Cerebellar cortex (tissue), 1 donor: ENCODE measurements around the gene MRC2.

Source experiments
- DNase-seq: peaks from one replicate; pipeline ENCODE4 v3.0.0-alpha.2; 2015; ENCODE audit warnings: low spot score

Gene MRC2

DNA sequence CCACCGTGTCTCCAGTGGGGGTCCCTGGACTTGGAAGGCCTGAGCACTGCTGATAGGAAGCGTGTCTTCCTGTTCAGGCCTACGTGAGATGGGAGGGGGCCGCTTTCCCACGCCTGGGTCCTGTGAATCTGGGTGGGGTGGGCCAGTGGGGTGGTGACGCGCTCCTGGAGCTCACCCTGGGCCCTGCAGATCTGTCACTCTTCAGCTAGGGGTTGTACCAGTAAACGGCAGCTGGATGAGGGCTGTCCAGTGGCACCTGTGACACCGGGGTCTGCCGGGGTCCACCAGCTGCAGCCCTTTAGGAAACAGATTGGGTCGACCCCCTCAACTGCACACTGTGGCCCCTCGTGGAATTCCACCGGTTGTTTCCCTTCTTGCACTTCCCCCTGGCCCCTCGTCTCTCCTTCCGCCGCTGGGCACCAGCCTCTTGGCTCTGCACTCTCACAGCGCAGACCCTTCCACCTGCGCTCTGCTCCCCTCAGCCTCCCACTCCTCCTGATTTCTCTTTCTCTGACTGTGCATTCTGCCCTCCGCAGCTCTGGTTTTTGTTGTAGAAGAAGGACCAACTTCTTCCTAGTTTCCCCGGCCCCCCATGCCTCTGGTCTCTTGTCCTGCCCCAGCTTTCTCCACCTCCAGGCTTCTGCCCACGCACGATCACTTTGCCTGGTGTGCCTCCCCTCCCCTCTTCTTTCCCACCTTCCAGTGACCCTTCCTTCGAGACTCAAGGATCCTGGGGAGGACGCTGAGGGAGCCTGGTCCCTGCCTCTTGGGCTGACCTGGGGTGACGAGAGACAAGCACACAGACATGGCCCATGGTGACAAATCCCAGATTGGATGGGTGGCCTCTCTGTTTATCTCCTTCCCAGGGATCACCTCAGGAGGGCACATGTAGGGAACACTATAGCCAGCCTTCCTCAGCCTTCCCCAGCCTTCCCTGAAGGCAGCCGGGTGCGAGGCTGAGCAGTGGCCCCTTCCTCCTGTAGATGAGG is 4.8 kb downstream of the MRC2 start:
- DNase-seq = no peak

DNA sequence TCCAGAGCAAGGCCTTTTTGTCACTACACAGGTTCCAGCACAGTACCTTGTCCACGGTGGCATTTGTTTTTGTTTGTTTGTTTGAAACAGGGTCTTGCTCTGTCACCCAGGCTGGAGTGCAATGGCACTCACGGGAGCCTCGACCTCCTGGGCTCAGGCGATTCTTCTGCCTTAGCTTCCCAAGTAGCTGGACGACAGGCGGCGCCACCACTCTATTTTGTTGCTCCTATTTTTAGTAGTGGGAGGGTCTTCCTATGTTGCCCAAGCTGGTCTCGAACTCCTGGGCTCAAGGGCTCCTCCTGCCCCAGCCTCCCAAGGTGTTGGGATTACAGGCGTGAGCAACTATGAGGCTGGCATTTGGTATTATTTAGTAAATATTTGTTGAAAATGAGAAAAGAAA is 10.3 kb downstream of the MRC2 start:
- no peak for DNase-seq

DNA sequence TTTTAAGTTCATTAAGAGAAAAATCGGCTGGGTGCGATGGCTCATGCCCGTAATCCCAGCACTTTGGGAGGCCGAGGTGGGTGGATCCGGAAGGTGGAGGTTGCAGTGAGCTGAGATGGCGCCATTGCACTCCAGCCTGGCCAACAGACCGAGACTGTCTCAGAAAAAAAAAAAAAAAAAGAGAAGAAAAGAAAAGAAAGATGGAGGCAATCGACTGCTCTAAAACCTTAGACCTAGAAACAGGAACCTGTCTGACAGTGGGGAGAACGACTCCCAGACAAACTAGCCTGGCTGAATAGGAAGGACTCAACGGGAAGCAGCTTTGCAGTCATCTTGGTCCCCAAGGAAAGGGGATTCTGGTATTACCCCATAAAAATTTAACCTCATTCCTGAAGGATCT is 13.7 kb downstream of the MRC2 start:
- no peak for DNase-seq

DNA sequence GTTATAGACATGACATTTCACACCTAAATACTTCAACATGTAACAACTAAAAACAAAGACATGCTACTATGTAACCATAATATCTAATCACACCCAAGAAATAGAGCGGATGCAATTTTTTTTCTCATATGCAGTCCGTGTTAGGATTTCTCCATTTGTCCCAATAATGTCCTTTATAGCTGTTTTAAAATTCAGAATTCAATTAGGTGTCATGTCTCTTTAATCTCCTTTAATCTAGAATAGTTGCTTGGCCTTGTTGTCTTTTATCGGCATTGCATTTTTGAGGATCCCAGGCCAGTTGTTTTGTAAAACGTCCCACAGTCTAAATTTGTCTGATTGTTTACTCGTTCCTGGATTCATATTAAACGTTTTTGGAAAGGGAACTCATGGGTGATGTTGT is 14.5 kb downstream of the MRC2 start:
- DNase-seq = no peak

DNA sequence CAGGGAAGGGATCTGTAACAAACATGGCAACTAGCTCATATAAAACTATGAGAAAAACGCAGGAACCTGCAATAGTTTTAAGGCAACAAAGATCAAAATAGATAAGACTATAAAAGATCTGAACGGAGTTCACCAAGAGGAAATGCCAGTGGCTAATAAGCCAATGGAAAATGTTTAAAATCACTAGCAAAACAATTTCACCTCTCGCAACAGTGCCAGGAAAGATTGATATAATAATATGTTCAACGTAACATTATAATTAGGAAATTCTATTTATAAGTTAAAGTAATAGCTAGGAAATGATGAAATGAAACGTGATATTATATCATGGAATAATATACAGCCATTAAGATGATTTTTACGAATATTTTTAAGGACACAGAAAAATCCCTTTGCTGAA is 16.0 kb downstream of the MRC2 start:
- no peak for DNase-seq

DNA sequence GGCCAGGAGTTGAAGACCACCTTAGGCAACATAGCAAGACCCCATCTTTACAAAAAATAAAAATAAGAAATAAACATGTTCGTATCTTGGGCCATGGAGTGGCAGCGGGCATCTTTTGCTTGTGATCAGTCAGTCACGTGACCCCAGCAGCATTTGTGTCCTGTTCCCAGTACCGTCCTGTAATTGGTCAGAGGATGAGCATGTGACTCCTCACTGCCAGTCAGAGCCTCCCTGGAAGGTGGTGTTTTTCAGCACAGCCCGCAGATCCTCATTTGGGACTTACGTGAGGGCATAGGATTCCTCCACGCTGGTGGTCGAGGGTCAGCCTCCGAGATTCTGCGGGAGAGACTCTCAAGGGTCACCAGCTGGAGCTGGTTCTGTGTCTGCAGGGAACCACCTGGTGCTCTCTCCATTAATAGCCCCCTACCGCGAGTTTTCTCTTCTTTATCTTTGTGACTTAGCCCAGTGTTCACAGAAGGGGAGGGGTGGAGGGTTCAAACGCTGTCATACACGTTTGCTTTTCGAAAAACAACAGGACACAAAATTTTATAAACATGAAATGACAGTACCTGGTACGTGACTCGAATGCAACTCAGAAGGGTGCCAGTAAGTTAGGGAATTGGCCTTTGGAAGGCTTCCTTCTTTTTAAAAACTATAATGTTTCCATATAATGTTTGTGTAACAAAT is 17.2 kb downstream of the MRC2 start:
- no peak for DNase-seq

DNA sequence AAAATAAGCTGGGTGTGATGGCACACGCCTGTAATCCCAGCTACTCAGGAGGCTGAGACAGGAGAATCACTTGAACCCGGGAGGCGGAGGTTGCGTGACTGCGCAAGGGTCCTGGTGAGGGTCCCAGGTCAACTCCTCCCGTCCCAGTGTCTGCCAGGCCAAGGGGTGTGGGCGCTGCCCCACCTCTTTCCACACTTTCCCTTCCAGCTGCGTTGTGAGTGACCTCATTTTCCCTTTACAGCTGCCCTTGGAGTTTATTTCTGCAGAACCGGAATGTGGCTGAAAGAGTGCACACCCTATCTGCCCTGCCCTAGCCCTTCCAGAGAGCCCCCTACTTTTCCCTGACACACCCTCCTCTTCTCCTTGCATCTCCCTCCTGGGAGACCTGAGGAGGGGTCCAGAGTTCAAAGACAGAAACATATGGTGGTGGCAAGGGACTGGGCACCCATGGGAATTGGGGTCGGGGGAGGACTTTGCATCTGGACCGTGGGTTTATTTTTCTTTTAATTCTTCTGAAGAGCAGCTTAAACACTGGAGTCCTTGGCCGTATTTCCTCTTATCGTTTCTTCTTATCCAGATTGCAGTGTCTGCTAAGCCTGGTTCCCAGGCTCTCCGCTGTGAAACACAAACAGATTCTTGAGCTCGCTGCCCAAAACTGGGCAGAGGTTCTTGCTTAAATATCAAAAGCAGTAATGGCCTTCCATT is 20.9 kb downstream of the MRC2 start:
- DNase-seq = no peak

DNA sequence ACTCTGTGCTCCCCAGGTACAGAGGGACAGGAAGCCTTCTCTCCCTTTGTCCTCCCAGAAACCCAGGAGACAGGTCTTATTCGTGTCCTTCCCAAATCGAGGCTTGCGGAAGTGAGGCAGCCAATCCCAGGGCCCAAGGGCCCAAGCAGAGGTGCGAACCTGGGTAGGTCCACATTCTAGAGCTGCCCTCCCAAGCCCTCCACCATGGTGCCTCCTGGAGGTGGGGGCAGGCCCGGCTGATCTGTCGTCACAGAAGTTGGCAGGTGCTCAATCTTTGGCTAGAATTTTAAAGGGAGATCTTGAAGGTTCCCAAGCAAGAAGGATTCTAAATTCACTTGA is 21.5 kb downstream of the MRC2 start:
- DNase-seq = no peak

DNA sequence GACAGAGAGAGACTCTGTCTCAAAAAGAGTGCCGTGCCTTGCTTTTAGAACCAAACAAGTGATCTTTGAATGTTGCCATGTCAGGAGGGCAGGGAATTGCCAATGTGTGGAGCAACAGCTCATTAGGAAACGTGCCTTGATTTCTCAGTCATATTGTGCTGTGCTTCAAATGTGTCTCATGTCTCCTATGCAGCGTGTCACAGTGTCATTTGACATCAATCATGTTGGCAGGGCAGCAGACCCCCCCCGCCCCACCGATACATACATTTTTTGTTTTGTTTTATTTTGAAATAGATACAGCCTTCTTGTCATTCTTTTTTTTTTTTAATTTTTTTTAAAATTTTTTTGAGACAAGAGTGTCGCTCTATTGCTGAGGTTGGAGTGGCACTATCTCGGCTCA is 22.1 kb downstream of the MRC2 start:
- DNase-seq = no peak

DNA sequence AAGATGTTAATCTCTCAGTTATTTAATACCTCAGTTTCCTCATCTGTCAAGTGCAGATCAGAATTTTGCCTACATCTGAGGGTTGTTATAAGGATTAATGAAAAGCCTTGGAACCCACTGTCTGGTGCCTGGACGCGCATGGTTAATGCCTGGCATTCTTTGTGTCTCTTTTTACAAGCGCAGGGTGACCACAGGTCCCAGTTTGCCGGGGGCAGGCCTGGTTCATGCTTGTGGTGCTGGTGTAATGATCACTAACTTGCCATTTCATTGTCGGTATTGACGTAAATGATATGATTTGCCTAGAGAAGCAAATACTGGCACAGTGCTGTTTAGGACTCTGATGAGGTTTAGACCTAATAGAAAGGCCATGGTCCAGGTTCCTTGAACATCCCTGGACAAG is 23.1 kb downstream of the MRC2 start:
- no peak for DNase-seq

DNA sequence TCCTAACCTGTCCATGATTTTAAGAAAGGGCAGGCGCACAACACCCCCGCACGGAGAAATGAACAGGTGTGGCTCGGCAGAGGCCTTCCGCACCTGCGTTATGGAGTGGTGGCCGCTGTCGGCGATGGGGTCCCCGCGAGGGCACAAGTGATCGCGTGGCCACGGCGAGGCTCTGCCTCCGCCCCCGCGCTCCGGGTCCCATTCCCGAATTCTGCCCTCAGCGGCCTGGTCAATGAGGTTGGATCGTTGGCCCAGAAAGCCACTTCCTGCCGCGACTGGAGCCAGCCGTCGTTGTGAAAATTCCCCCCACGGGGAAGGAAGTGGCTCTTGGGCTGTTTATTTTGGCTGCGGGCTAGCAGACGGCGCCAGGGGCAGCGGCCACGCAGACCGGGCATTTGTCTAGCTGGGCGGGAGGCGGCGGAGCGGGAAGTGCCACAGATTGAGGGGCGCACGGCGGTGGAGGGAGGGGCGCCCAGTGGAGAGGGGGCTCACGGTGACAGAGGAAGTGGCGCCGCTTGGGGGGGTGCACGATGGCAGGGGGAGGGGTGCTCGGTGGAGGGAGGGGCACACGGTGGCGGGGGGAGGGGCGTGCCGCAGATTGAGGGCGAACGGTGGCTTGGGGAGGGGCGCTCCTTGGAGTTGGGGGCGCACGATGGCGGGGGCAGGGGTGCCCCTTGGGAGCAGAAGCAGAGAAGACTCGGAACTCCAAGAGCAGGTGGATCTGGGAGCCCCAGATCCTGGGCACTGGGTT is 25.0 kb downstream of the MRC2 start:
- no peak for DNase-seq

DNA sequence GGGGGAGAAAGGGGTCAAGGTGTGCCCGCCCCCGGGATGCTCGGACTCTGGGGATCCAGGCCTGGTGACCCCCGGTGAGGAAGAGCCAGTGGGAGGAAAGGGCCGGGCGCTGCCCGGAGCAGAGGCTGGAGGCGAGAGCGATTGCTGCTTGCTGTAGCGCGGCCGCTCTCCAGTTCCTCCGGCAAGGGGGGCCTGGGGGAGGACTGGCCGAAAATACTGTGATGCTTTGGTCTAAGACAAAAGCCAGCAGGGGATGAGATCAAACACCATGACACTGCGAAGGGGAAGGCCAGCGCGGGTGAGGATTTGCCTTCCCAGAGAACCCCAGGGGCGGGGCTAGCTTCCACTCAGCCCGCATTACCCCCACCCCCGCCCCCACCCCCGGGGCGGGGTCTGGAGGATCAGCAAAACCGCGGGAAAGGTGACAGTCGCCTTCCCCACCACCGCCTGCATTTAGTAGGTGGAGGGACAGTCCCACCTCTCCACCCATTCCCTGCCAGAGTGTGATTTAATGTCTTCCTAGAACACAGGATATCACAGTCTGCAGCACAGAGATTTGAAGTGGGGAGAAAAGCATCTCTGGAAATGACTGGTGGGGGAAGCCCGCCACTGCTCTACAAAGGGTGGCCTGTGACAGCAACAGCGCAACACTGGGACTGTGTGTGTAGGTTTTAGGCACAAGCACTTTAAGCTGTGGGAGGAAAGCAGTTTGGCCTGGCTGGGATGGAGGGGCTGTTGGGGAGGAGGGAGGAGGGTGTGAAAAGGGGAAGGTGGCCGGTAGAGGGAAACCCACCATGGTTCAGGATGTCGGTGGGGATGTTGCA is 25.7 kb downstream of the MRC2 start:
- no peak for DNase-seq

DNA sequence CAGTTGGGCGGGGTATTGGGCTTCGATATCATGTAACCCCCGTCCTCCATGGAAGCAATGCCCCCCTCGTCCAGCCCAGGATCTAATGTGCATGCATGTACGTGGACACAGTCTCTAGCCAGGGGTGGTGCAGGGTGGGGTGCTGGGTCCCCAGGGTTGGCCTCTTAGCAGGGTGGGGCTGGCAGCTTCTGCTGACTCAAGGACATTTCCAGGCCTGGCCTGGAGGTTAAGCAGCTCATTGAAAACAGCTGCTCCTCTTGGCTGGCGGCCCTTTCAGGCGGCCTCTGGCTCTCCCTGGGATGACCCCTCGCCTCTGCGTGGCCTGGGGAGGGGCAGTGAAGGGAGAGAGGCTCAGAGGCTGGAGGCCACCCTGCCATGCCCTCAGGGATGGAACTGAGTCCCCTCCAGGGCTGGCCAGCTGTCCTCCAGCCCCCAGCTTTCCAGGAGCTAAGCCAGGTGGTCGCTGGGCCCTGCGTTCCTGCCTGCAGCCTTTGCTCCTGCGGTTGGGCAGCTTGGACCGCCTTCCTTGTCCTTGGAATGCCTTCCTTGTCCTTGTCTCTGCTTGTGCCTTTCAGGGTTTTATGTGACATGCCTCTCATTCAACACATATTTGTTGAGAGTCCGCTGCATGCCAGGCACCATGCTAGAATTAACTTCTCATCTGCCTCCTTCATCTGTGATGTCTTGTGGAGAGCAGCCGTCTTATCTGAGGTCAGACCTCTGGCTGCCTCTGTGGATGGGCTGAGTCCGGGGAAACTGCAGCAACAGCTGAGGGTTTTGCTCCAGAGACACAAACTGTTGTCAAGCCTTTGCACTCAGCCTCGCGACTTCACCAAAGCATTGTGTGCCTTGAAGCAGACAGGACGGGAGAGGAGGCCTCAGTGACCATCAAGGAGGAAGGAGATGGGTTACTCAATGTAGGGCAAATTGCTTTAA is 26.6 kb downstream of the MRC2 start:
- DNase-seq = no peak

DNA sequence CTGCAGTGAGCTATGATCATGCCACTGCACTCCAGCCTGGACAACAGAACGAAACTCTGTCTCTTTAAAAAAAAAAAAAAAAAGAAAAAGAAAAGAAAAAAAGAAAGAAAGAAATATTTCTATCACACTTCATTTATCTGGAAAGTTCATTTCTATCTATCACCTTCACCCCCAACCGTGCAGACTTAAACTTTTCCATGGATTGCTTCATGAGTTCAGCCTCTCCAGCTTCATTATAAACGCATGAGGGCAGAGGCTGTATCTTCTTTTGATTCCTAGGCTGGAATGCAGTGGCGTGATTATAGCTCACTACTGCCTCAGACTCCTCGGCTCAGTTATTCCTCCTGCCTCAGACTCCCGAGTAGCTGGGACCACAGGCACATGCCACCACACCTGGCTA is 28.2 kb downstream of the MRC2 start:
- DNase-seq = no peak

DNA sequence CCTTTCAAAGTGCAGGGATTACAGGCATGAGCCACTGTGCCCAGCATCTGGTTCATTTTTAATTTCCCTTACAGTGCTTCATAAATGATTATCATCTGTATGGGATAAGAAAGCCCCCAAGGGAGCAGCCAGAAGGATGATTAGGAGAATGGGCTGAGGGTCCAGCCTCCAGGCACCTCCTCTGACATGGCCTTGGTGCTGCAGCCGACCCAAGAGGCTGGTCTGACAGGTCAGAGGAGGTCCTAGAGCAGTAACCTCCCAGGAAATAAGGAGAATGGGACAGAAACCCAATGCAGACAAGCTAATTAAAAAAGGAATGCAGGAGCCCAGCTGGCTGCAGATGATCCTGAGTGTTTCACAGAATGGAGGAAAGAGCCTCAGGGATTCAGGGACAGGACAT is 29.0 kb downstream of the MRC2 start:
- DNase-seq = no peak

DNA sequence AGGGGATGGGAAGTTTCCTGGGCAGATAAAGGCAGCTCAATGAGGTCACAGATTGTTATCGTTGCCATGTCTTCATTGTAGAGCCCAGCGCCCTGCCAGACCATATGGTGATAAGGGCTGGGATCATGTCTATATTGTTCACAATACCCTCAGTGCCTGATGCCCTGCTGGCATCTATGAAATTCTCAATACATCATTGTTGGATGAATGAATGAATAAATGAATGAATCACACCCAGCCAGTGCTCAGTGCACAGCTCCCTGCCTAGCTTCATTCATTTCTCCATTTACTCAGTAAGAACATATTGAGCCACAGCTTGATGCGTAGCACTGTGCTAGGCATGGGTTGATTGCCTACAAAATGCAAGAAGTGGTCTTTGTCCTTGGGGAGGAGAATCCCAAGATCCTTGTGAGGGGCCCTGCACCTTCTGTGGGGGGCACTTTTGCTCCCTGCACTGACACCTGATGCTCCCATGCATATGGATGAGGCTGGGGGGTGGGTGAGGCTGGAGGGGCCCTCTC is 29.7 kb downstream of the MRC2 start:
- DNase-seq = no peak

DNA sequence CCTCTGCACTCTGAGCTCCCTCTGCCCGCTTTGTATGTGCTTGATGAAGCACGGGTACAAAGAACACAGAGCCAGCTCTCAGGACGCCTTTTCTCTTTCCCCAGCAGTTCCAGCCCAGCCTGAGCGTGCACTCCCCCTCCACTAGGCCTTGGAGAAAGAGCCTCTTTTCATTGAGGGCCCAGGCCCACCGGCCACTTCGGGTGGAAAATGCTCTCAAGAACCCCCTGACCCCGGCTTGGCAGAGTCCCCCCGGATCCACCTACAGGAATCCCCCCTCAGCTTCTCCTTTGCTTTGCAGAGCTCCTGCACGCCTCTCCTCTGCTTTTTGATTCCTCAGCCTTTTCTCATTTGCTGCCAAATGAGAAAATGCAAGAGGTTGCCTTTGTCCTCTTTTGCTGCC is 30.2 kb downstream of the MRC2 start:
- no peak for DNase-seq

DNA sequence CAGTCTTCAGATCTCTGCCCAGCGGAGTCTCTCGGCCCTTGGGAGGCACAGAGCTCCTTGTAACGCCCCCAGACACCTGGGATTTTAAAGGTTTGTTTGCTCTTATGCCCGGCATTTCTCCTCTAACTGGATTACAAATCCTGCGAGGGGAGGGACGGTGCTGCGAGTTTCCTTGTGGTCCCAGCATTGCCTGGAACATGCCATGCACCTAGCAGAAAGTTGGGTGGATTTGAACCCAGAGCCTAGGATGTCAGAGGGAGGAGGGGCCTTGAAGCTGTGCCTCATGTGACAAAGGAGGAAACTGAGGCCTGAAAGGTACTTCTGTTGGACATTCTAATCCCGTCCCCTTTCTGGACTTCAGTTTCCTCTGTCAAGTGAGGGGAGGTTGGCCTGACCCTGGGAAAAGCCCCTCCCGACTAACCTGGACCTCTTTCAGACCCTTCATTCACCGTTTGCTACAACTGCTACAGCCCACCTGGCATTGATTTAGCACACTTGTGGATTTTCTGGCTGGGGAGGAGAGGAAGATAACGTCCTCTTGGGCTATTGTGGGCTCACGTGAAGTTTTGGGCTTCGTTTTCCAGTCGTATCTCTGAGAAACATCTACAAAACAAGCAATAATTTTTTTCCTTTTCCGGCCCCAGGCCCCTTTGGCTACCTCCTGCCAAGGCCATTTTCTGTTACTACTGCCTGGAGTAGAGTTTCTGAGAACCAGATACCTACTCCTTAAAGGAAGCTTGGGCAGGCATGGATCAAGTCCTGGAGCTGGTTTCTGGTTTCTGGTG is 30.9 kb downstream of the MRC2 start:
- no peak for DNase-seq

DNA sequence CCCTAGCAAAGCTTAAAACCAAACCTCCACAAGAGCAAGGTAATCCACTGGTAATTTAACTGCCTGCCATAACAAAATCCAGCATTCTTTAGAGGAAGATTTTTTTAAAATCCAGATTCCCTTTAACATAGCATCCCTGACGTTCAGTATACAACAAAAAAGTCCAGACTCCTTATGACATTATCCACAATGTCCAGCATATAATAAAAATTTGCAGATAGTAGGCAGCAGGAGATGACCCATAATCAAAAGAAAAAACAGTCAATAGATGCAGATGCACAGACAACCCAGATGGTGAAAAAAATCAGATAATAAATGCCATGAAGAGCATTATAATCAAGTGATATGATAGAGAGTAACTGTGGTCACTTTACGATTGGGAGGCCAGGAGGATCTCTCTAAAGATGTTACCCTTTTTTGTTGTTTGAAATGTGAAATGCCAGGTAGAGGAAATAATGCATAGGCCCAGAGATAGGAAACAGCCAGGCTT is 33.2 kb downstream of the MRC2 start:
- no peak for DNase-seq
